ENCODE results near the gene EIF3K.

GRCh38 chr19:38650911-38651584 lies 32.1 kb downstream of the EIF3K start:
- TF ChIP-seq CTCF (IDR thresholded peaks at IDR 0.05): no peak
- no peak for TF ChIP-seq POLR2A (IDR thresholded peaks at IDR 0.05)
